ENCODE results near the gene FGF14. TPM values are rescaled to one million over a fixed set of nuclear protein-coding genes. Genes with fewer than 3 reads are reported as not detected.

Gene FGF14
- total RNA-seq, 2 experiments from 2014 or later, result not detected

- ChIA-PET POLR2A (no interaction called here), CTCF (no interaction called here)
- no peak overlapping the region for H3K27ac Mint-ChIP-seq
- no peak for DNase-seq
- peaks cover 9% of the 10 kb centered on the region for H3K27me3 Mint-ChIP-seq
- H3K4me3 Mint-ChIP-seq, result no peak overlapping the region
- no peaks in the 10 kb centered on the region for H3K4me1 Mint-ChIP-seq
- no peaks in the 10 kb centered on the region for H3K36me3 Mint-ChIP-seq (ENCODE audit: low read depth)
- no peaks in the 10 kb centered on the region for H3K9me3 Mint-ChIP-seq
Observed at GRCh38 chr13:102351521-102351920, 50.3 kb downstream of the FGF14 start.

GRCh38 chr13:102347490-102347889 is 54.4 kb downstream of the FGF14 start:
- no peaks in the 10 kb centered on the region for H3K9me3 Mint-ChIP-seq
- H3K27ac Mint-ChIP-seq, result no peak overlapping the region
- ChIA-PET POLR2A (no interaction called here), CTCF (no interaction called here)
- no peaks in the 10 kb centered on the region for H3K4me1 Mint-ChIP-seq
- H3K27me3 Mint-ChIP-seq, result peaks cover 7% of the 10 kb centered on the region
- H3K36me3 Mint-ChIP-seq (ENCODE audit: low read depth), result no peaks in the 10 kb centered on the region
- H3K4me3 Mint-ChIP-seq, result no peak overlapping the region
- no peak for DNase-seq

GRCh38 chr13:102346769-102347168 is 55.1 kb downstream of the FGF14 start:
- CTCF ChIA-PET, result no interaction called here

GRCh38 chr13:102344410-102344809 is 57.4 kb downstream of the FGF14 start:
- CTCF ChIA-PET, result no interaction called here

More at GRCh38 chr13:102346769-102347168, 55.1 kb downstream of the FGF14 start:
- H3K9me3 Mint-ChIP-seq, result no peaks in the 10 kb centered on the region
- POLR2A ChIA-PET, result no interaction called here
- no peak overlapping the region for H3K4me3 Mint-ChIP-seq
- no peaks in the 10 kb centered on the region for H3K4me1 Mint-ChIP-seq
- H3K27me3 Mint-ChIP-seq, result peaks cover 7% of the 10 kb centered on the region
- H3K27ac Mint-ChIP-seq, result no peak overlapping the region
- DNase-seq, result no peak
- H3K36me3 Mint-ChIP-seq (ENCODE audit: low read depth), result no peaks in the 10 kb centered on the region

GRCh38 chr13:102333320-102334198 is 68.3 kb downstream of the FGF14 start:
- Mint-ChIP-seq H3K27ac (no peak overlapping the region), H3K4me3 (no peak overlapping the region), H3K36me3 (ENCODE audit: low read depth) (no peaks in the 10 kb centered on the region), H3K9me3 (no peaks in the 10 kb centered on the region), H3K4me1 (no peaks in the 10 kb centered on the region), H3K27me3 (no peaks in the 10 kb centered on the region)
- no peak for DNase-seq
- POLR2A ChIA-PET, result no interaction called here
- CTCF ChIA-PET, result no interaction called here

More at GRCh38 chr13:102344410-102344809, 57.4 kb downstream of the FGF14 start:
- Mint-ChIP-seq H3K36me3 (ENCODE audit: low read depth) (no peaks in the 10 kb centered on the region), H3K4me3 (no peak overlapping the region), H3K4me1 (no peaks in the 10 kb centered on the region), H3K27ac (no peak overlapping the region), H3K9me3 (no peaks in the 10 kb centered on the region), H3K27me3 (peaks cover 11% of the 10 kb centered on the region)
- no peak for DNase-seq
- POLR2A ChIA-PET, result no interaction called here

- Mint-ChIP-seq H3K27me3 (no peaks in the 10 kb centered on the region), H3K9me3 (no peaks in the 10 kb centered on the region), H3K4me1 (no peaks in the 10 kb centered on the region), H3K4me3 (no peak overlapping the region), H3K36me3 (ENCODE audit: low read depth) (no peaks in the 10 kb centered on the region), H3K27ac (no peak overlapping the region)
- DNase-seq, result no peak
- CTCF ChIA-PET, result no interaction called here
- POLR2A ChIA-PET, result no interaction called here
Observed at GRCh38 chr13:102328909-102329308, 72.9 kb downstream of the FGF14 start.

- ChIA-PET POLR2A (no interaction called here), CTCF (no interaction called here)
Observed at GRCh38 chr13:102327119-102327617, 74.7 kb downstream of the FGF14 start.

GRCh38 chr13:102326381-102327118 is 75.3 kb downstream of the FGF14 start:
- H3K27me3 Mint-ChIP-seq, result no peaks in the 10 kb centered on the region
- ChIA-PET CTCF (no interaction called here), POLR2A (no interaction called here)
- no peaks in the 10 kb centered on the region for H3K36me3 Mint-ChIP-seq (ENCODE audit: low read depth)
- no peak for DNase-seq
- H3K27ac Mint-ChIP-seq, result no peak overlapping the region
- no peaks in the 10 kb centered on the region for H3K4me1 Mint-ChIP-seq
- H3K4me3 Mint-ChIP-seq, result no peak overlapping the region
- H3K9me3 Mint-ChIP-seq, result no peaks in the 10 kb centered on the region

More at GRCh38 chr13:102327119-102327617, 74.7 kb downstream of the FGF14 start:
- no peaks in the 10 kb centered on the region for H3K4me1 Mint-ChIP-seq
- H3K36me3 Mint-ChIP-seq (ENCODE audit: low read depth), result no peaks in the 10 kb centered on the region
- no peaks in the 10 kb centered on the region for H3K9me3 Mint-ChIP-seq
- no peak overlapping the region for H3K27ac Mint-ChIP-seq
- no peak for DNase-seq
- no peaks in the 10 kb centered on the region for H3K27me3 Mint-ChIP-seq
- H3K4me3 Mint-ChIP-seq, result no peak overlapping the region

- Mint-ChIP-seq H3K9me3 (no peaks in the 10 kb centered on the region), H3K27me3 (peaks cover 2% of the 10 kb centered on the region), H3K4me1 (no peaks in the 10 kb centered on the region), H3K27ac (no peak overlapping the region), H3K36me3 (ENCODE audit: low read depth) (no peaks in the 10 kb centered on the region), H3K4me3 (no peak overlapping the region)
- ChIA-PET CTCF (no interaction called here), POLR2A (no interaction called here)
- no peak for DNase-seq
Observed at GRCh38 chr13:102325321-102325720, 76.5 kb downstream of the FGF14 start.

GRCh38 chr13:102323505-102323904 is 78.3 kb downstream of the FGF14 start:
- H3K9me3 Mint-ChIP-seq, result no peaks in the 10 kb centered on the region
- no peaks in the 10 kb centered on the region for H3K36me3 Mint-ChIP-seq (ENCODE audit: low read depth)
- H3K4me3 Mint-ChIP-seq, result no peak overlapping the region
- peaks cover 2% of the 10 kb centered on the region for H3K27me3 Mint-ChIP-seq
- H3K27ac Mint-ChIP-seq, result no peak overlapping the region
- CTCF ChIA-PET, result no interaction called here
- no peak for DNase-seq
- POLR2A ChIA-PET, result no interaction called here
- H3K4me1 Mint-ChIP-seq, result no peaks in the 10 kb centered on the region

GRCh38 chr13:102323012-102323411 is 78.8 kb downstream of the FGF14 start:
- H3K4me3 Mint-ChIP-seq, result no peak overlapping the region
- no peak for DNase-seq
- CTCF ChIA-PET, result no interaction called here
- H3K27ac Mint-ChIP-seq, result no peak overlapping the region
- H3K27me3 Mint-ChIP-seq, result peaks cover 2% of the 10 kb centered on the region
- no peaks in the 10 kb centered on the region for H3K4me1 Mint-ChIP-seq
- POLR2A ChIA-PET, result no interaction called here
- no peaks in the 10 kb centered on the region for H3K36me3 Mint-ChIP-seq (ENCODE audit: low read depth)
- H3K9me3 Mint-ChIP-seq, result no peaks in the 10 kb centered on the region

- CTCF ChIA-PET, result no interaction called here
- H3K4me3 Mint-ChIP-seq, result no peak overlapping the region
- no peaks in the 10 kb centered on the region for H3K36me3 Mint-ChIP-seq (ENCODE audit: low read depth)
- H3K4me1 Mint-ChIP-seq, result no peaks in the 10 kb centered on the region
- POLR2A ChIA-PET, result no interaction called here
- H3K27me3 Mint-ChIP-seq, result peaks cover 2% of the 10 kb centered on the region
- H3K27ac Mint-ChIP-seq, result no peak overlapping the region
- no peaks in the 10 kb centered on the region for H3K9me3 Mint-ChIP-seq
- no peak for DNase-seq
Observed at GRCh38 chr13:102322211-102322610, 79.6 kb downstream of the FGF14 start.

- Mint-ChIP-seq H3K9me3 (no peaks in the 10 kb centered on the region), H3K27me3 (peaks cover 2% of the 10 kb centered on the region), H3K27ac (no peak overlapping the region), H3K4me3 (no peak overlapping the region), H3K36me3 (ENCODE audit: low read depth) (no peaks in the 10 kb centered on the region), H3K4me1 (no peaks in the 10 kb centered on the region)
- POLR2A ChIA-PET, result no interaction called here
- CTCF ChIA-PET, result no interaction called here
- no peak for DNase-seq
Observed at GRCh38 chr13:102318233-102318632, 83.6 kb downstream of the FGF14 start.

Data from activated CD4-positive, alpha-beta T cell treated with anti-CD3 and anti-CD28 coated beads, Interleukin-2, amount 10 ng/mL, durations not matched to agents 7 days and 5 days (primary cell).